Ovary (tissue), 9 donors: Measurements from ENCODE around the gene TNFRSF21. TPM values are rescaled to one million over a fixed set of nuclear protein-coding genes. Genes with fewer than 3 reads are reported as not detected.

Experiments
- DNase-seq, 5 donors: peaks; one replicate each; pipeline ENCODE4 v3.0.0-alpha.2; 2019 to 2020
- H3K27ac ChIP-seq, 2 donors: fragments of 200-600 bp; one replicate each; pipeline versions ENCODE4 v1.5.1 to v1.8.0; 2019 to 2022
- H3K27me3 ChIP-seq: fragments of 200-600 bp; one replicate; pipeline ENCODE4 v1.8.0; 2022
- H3K36me3 ChIP-seq: fragments of 200-600 bp; sonication (generic); one replicate; pipeline ENCODE4 v1.5.1; 2019
- H3K4me1 ChIP-seq: one replicate; pipeline ENCODE4 v1.8.1; 2013; ENCODE audit warnings: mild to moderate bottlenecking, moderate library complexity; ENCODE audit not compliant: insufficient read depth
- H3K4me3 ChIP-seq: fragments of 200-600 bp; sonication (generic); one replicate; pipeline ENCODE4 v1.5.1; 2017
- H3K9me3 ChIP-seq, 2 donors: fragments of 200-600 bp in 1 of 2; sonication (generic) in 1 of 2; one replicate each; pipeline versions ENCODE4 v1.5.1 to v1.8.1; 2013 to 2019; ENCODE audit warnings: mild to moderate bottlenecking in 1 of 2, moderate library complexity in 1 of 2
- CTCF ChIP-seq, 3 donors: fragments of 450-650 bp in 2 of 3; fragments of 200-600 bp in 1 of 3; IDR thresholded peaks; one replicate each; pipeline versions ENCODE4 v1.5.1 to v1.8.0; 2016 to 2022; ENCODE audit warnings: antibody characterized with exemption in 3 of 3, mild to moderate bottlenecking in 1 of 3
- EP300 ChIP-seq: sonication (generic); formaldehyde crosslinking; IDR thresholded peaks from one replicate; pipeline ENCODE4 v1.6.1; 2017; ENCODE audit warnings: antibody characterized with exemption
- POLR2A ChIP-seq: fragments of 450-650 bp; IDR thresholded peaks from one replicate; pipeline ENCODE4 v1.6.1; 2017; ENCODE audit warnings: antibody characterized with exemption, mild to moderate bottlenecking, moderate library complexity
- WGBS, 3 donors: extraction: QIAGEN DNeasy Blood & Tissue Kit in 1 of 3; methylation state at CpG; one replicate each; pipeline versions ENCODE4 v1.1.5 to v1.1.7; 2013 to 2017; 5-methylcytosine and 5-hydroxymethylcytosine counted together
- intact Hi-C, 4 donors: fragments of 100-400 bp; cut with DNase I; formaldehyde crosslinking; loops; one replicate each; pipeline versions ENCODE4 v1.11.0 to v1.15.1; 2022 to 2023
- polyA plus RNA-seq, 2 donors: library from polyadenylated mRNA; stranded (reverse); fragments of 200-250 nt in 1 of 2; fragments of 350-450 nt in 1 of 2; fragmentation: Illumina TruSeq in 1 of 2; extraction: RNeasy Lipid Tissue Mini Kit (QIAGEN cat#74804) in 1 of 2; gene quantifications; one replicate each; pipeline ENCODE4 v1.2.3, GENCODE V29; 2013 to 2014
- total RNA-seq, 7 donors: library from RNA; depleted of rRNA in 2 of 7; stranded (reverse); fragments of >200 nt in 2 of 7; fragmentation: NEBNext Ultra II Directional in 3 of 7; extraction: Animal tissue kit (Norgen Biotek cat#: 25700) in 3 of 7; gene quantifications; one replicate each; pipeline versions ENCODE4 v1.1.0 to v1.2.4, GENCODE V29; 2016 to 2023
- donor health status: DM: no; HTN: no; CAD: no; lungs with moderate emphysema.
- donor health status: DM: no; HTN: no; CAD: no.
- donor health status: Bipolar disorder and iron deficiency.
- donor health status: DM: yes; HTN: yes; CAD: no.
- donor health status: DM: no; HTN: no; CAD: no.
- donor health status: DM: yes; HTN: yes; CAD: no.

The TNFRSF21 gene
- total and polyA plus RNA-seq, 9 donors = 4.9 to 18.3 (median 13.5) TPM

- intact Hi-C loops = loop anchor here in 3 of 4 donors (10.0 kb wide), 4 partner anchors 66 to 446 kb away; no protein-coding TSS in a partner anchor
- Histone ChIP-seq H3K27me3 (no peaks in the 10 kb centered on the region), H3K9me3 (no peaks in the 10 kb centered on the region), H3K4me1 (no peaks in the 10 kb centered on the region), H3K27ac (no peak overlapping the region), H3K4me3 (no peak overlapping the region), H3K36me3 (no peaks in the 10 kb centered on the region)
- TF ChIP-seq POLR2A (no peak), EP300 (no peak), CTCF (IDR thresholded peaks at IDR 0.05) (no peak)
- WGBS, 3 donors = 88 to 93% (median 91%) methylated on average over 5 of the region's 5 CpGs
- no peak for DNase-seq
These were observed 9.3 kb downstream of the TNFRSF21 start for GRCh38 chr6:47300417-47300816.

- Histone ChIP-seq H3K27me3 (no peaks in the 10 kb centered on the region), H3K9me3 (no peaks in the 10 kb centered on the region), H3K4me1 (no peaks in the 10 kb centered on the region), H3K36me3 (no peaks in the 10 kb centered on the region), H3K27ac (no peak overlapping the region), H3K4me3 (no peak overlapping the region)
- DNase-seq = no peak
- TF ChIP-seq EP300 (no peak), CTCF (IDR thresholded peaks at IDR 0.05) (no peak)
- 91 to 98% (median 97%) methylated on average over 4 of the region's 4 CpGs for WGBS, 3 donors
- intact Hi-C loops = loop anchor here in 3 of 4 donors (10.0 kb wide), 4 partner anchors 65 to 445 kb away; no protein-coding TSS in a partner anchor
These were observed 9.7 kb downstream of the TNFRSF21 start for GRCh38 chr6:47299965-47300364.

GRCh38 chr6:47298475-47298874 lies 11.2 kb downstream of the TNFRSF21 start:
- DNase-seq = no peak
- intact Hi-C loops = no loop called here

GRCh38 chr6:47294990-47295389 lies 14.7 kb downstream of the TNFRSF21 start:
- Histone ChIP-seq H3K27ac (no peak overlapping the region), H3K36me3 (no peaks in the 10 kb centered on the region), H3K9me3 (no peaks in the 10 kb centered on the region), H3K27me3 (no peaks in the 10 kb centered on the region), H3K4me1 (no peaks in the 10 kb centered on the region), H3K4me3 (no peak overlapping the region)
- TF ChIP-seq POLR2A (no peak), EP300 (no peak), CTCF (IDR thresholded peaks at IDR 0.05) (no peak)
- intact Hi-C loops = no loop called here
- DNase-seq = no peak
- WGBS, 3 donors = 80 to 87% (median 87%) methylated on average over 4 of the region's 4 CpGs

More at GRCh38 chr6:47298475-47298874, 11.2 kb downstream of the TNFRSF21 start:
- no peak overlapping the region for H3K27ac ChIP-seq
- H3K4me3 ChIP-seq = no peak overlapping the region
- H3K9me3 ChIP-seq = no peaks in the 10 kb centered on the region
- TF ChIP-seq POLR2A (no peak), EP300 (no peak), CTCF (IDR thresholded peaks at IDR 0.05) (no peak)
- H3K27me3 ChIP-seq = no peaks in the 10 kb centered on the region
- no peaks in the 10 kb centered on the region for H3K36me3 ChIP-seq
- no peaks in the 10 kb centered on the region for H3K4me1 ChIP-seq

GRCh38 chr6:47292944-47293343 lies 16.8 kb downstream of the TNFRSF21 start:
- no peak for DNase-seq
- TF ChIP-seq POLR2A (no peak), EP300 (no peak), CTCF (IDR thresholded peaks at IDR 0.05) (no peak)
- H3K27ac ChIP-seq = no peak overlapping the region
- H3K4me3 ChIP-seq = no peak overlapping the region
- intact Hi-C loops = no loop called here
- H3K9me3 ChIP-seq = no peaks in the 10 kb centered on the region
- H3K4me1 ChIP-seq = no peaks in the 10 kb centered on the region
- no peaks in the 10 kb centered on the region for H3K27me3 ChIP-seq
- H3K36me3 ChIP-seq = no peaks in the 10 kb centered on the region
- WGBS, 3 donors = 46 to 62% (median 57%) methylated on average over 2 of the region's 2 CpGs
